Stomach (tissue), 9 donors: ENCODE measurements around the gene SLC2A6. TPM values are rescaled to one million over a fixed set of nuclear protein-coding genes. Genes with fewer than 3 reads are reported as not detected.

Experiments used
- DNase-seq, 2 donors: peaks; one replicate each; pipeline versions ENCODE4 v3.0.0 to v3.0.0-alpha.2; 2013 to 2019
- H3K27ac ChIP-seq, 5 donors: fragments of 200-600 bp in 4 of 5; sonication (generic) in 4 of 5; one replicate each; pipeline ENCODE4 v1.5.1; 2013 to 2019; ENCODE audit warnings: mild to moderate bottlenecking in 1 of 5, moderate library complexity in 1 of 5
- H3K27me3 ChIP-seq, 3 donors: fragments of 200-600 bp; sonication (generic); one replicate each; pipeline ENCODE4 v1.5.1; 2017 to 2019; ENCODE audit warnings: mixed run types in 1 of 3
- H3K36me3 ChIP-seq, 4 donors: fragments of 200-600 bp; sonication (generic); 1 replicate in 3 of 4; 2 replicates in 1 of 4; pipeline ENCODE4 v1.5.1; 2016 to 2019
- H3K4me1 ChIP-seq, 4 donors: fragments of 200-600 bp; sonication (generic); one replicate each; pipeline ENCODE4 v1.5.1; 2016 to 2019
- H3K4me3 ChIP-seq, 4 donors: fragments of 200-600 bp; sonication (generic) in 3 of 4; one replicate each; pipeline ENCODE4 v1.5.1; 2016 to 2019; ENCODE audit warnings: mild to moderate bottlenecking in 1 of 4
- H3K9me3 ChIP-seq, 4 donors: fragments of 200-600 bp; sonication (generic); one replicate each; pipeline ENCODE4 v1.5.1; 2016 to 2019
- CTCF ChIP-seq, 7 experiments: fragments of 450-650 bp in 4 of 7; fragments of 200-600 bp in 3 of 7; sonication (generic) in 3 of 7; IDR thresholded peaks; one replicate each; pipeline ENCODE4 v1.5.1; 2016 to 2019; ENCODE audit warnings: antibody characterized with exemption in 7 of 7, control low read depth in 2 of 7, mild to moderate bottlenecking in 1 of 7
- EP300 ChIP-seq: sonication (generic); formaldehyde crosslinking; IDR thresholded peaks from one replicate; pipeline ENCODE4 v1.6.1; 2017; ENCODE audit warnings: antibody characterized with exemption
- POLR2A ChIP-seq, 4 donors: fragments of 450-650 bp; IDR thresholded peaks; one replicate each; pipeline ENCODE4 v1.6.1; 2016; ENCODE audit warnings: antibody characterized with exemption in 4 of 4, control low read depth in 2 of 4, mild to moderate bottlenecking in 1 of 4, moderate library complexity in 1 of 4
- POLR2AphosphoS5 ChIP-seq, 3 donors: sonication (generic); formaldehyde crosslinking; IDR thresholded peaks; one replicate each; pipeline ENCODE4 v1.6.1; 2016; ENCODE audit warnings: antibody characterized with exemption in 3 of 3
- WGBS, 5 donors: extraction: QIAGEN DNeasy Blood & Tissue Kit in 3 of 5; methylation state at CpG; one replicate each; pipeline versions ENCODE4 v1.1.5 to v1.1.7; 2013 to 2018; 5-methylcytosine and 5-hydroxymethylcytosine counted together
- intact Hi-C: fragments of 100-400 bp; cut with DNase I; formaldehyde crosslinking; loops from one replicate; pipeline ENCODE4 v1.15.1; 2023; ENCODE audit warnings: low total_unique reads
- polyA plus RNA-seq, 3 donors: library from polyadenylated mRNA; stranded (reverse); fragments of 200-250 nt; gene quantifications; one replicate each; pipeline ENCODE4 v1.2.3, GENCODE V29; 2013
- total RNA-seq, 5 donors: library from RNA; depleted of rRNA; stranded (reverse); fragments of >200 nt; gene quantifications; one replicate each; pipeline versions ENCODE4 v1.1.0 to v1.2.3, GENCODE V29; 2014 to 2016
- donor health status: healthy with polysubstance abuse.
- donor health status: Bipolar disorder and iron deficiency.
- donor health status: healthy.

Gene SLC2A6
- total and polyA plus RNA-seq, 8 donors = 0.55 to 14.3 (median 1.3) TPM; not detected in 2

DNA sequence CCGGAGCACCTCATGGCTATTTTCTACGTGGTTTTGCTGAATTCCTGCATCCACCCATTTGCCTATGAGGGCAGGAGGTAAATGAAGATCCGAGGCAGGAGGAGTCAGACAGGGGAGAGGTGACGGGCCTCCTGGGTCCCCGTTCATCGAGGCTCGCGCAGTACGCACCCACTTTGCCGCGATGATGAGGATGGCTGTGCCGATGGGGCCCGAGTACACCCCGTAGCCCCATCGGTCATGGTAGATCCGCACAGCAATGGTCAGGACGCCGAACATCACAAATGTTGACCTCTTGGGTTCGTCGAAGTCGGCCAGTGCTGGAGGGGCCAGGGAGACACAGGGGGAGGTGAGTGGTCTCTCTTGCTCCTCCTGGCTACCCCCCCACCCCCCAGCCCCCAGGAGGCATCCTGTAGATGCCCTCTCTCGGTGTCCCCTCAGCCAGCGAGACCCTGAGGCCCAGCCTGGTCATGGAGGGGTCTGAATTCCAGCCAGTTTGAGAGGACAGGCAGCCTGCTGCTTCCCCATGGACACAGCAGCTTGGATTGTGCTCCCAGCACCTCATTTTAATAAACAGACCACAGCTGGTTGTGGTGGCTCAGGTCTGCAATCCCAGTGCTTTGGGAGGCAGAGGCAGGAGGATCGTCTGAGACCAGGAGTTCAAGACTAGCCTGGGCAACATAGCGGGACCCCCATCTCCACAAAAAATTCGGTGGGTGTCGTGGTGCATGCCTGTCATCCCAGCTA, 40.0 kb upstream of the SLC2A6 start:
- Histone ChIP-seq H3K27ac (no peak overlapping the region), H3K36me3 (no peaks in the 10 kb centered on the region), H3K4me1 (peaks cover 0 to 13% (median 5%) of the 10 kb centered on the region in 4 donors), H3K27me3 (peaks cover 0 to 15% (median 0%) of the 10 kb centered on the region in 3 donors), H3K9me3 (no peaks in the 10 kb centered on the region), H3K4me3 (no peak overlapping the region)
- no peak for DNase-seq
- TF ChIP-seq EP300 (no peak), POLR2A (IDR thresholded peaks at IDR 0.05) (no peak), POLR2AphosphoS5 (IDR thresholded peaks at IDR 0.05) (no peak), CTCF (IDR thresholded peaks at IDR 0.05) (no peak)
- WGBS, 5 donors = 89 to 92% (median 91%) methylated on average over 25 to 27 of the region's 27 CpGs
- intact Hi-C loops = no loop called here

DNA sequence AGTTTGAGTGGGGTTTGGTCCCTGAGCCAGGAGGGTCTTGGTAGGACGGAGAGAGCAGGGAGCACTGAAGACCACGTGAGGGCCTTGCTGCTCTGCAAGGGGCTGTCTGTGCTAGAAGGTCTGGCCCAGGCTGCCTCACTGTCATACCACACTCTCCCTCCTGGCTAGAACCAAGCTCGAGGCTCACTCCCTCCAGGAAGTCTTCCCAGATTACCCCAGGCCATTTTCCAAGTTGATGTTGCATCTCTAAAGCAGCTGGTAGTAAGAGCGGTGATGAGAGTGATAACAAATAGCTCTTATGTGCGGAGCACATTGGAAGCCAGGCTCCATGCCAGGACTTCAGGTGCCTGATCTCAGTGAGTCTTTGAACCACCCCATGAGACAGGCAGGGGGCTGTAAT, 39.3 kb upstream of the SLC2A6 start:
- H3K36me3 ChIP-seq = no peaks in the 10 kb centered on the region
- H3K4me3 ChIP-seq = no peak overlapping the region
- H3K27ac ChIP-seq = no peak overlapping the region
- intact Hi-C loops = no loop called here
- peaks cover 0 to 16% (median 12%) of the 10 kb centered on the region in 4 donors for H3K4me1 ChIP-seq
- H3K9me3 ChIP-seq = no peaks in the 10 kb centered on the region
- DNase-seq = no peak
- TF ChIP-seq EP300 (no peak), CTCF (IDR thresholded peaks at IDR 0.05) (no peak), POLR2AphosphoS5 (IDR thresholded peaks at IDR 0.05) (no peak), POLR2A (IDR thresholded peaks at IDR 0.05) (no peak)
- WGBS, 5 donors = 73 to 82% (median 77%) methylated on average over 5 of the region's 5 CpGs
- peaks cover 0 to 15% (median 0%) of the 10 kb centered on the region in 3 donors for H3K27me3 ChIP-seq

GRCh38 chr9:133517711-133518110, 38.8 kb upstream of the SLC2A6 start:
- TF ChIP-seq POLR2A (IDR thresholded peaks at IDR 0.05) = no peak
- peaks cover 0 to 21% (median 15%) of the 10 kb centered on the region in 4 donors for H3K4me1 ChIP-seq
- H3K36me3 ChIP-seq = no peaks in the 10 kb centered on the region
- no peak for DNase-seq
- 73 to 81% (median 79%) methylated on average over 4 to 8 of the region's 8 CpGs for WGBS, 5 donors
- H3K4me3 ChIP-seq = no peak overlapping the region
- H3K9me3 ChIP-seq = no peaks in the 10 kb centered on the region
- H3K27ac ChIP-seq = no peak overlapping the region
- intact Hi-C loops = no loop called here
- H3K27me3 ChIP-seq = peaks cover 0 to 15% (median 0%) of the 10 kb centered on the region in 3 donors

GRCh38 chr9:133516961-133517350, 38.1 kb upstream of the SLC2A6 start:
- Histone ChIP-seq H3K4me1 (peaks cover 0 to 19% (median 15%) of the 10 kb centered on the region in 4 donors), H3K27ac (no peak overlapping the region)
- WGBS, 5 donors = 91 to 96% (median 92%) methylated on average over 9 of the region's 9 CpGs

More at GRCh38 chr9:133516961-133517350, 38.1 kb upstream of the SLC2A6 start:
- intact Hi-C loops = no loop called here
- Histone ChIP-seq H3K27me3 (peaks cover 0 to 15% (median 0%) of the 10 kb centered on the region in 3 donors), H3K9me3 (no peaks in the 10 kb centered on the region), H3K36me3 (no peaks in the 10 kb centered on the region), H3K4me3 (no peak overlapping the region)
- DNase-seq = no peak
- TF ChIP-seq POLR2AphosphoS5 (IDR thresholded peaks at IDR 0.05) = no peak
- no peak for TF ChIP-seq POLR2A (IDR thresholded peaks at IDR 0.05)
- no peak for TF ChIP-seq CTCF (IDR thresholded peaks at IDR 0.05)
- TF ChIP-seq EP300 = no peak
